Astrocyte (in vitro differentiated cells and primary cell): ENCODE measurements around the gene GPM6B. TPM values are rescaled to one million over a fixed set of nuclear protein-coding genes. Genes with fewer than 3 reads are reported as not detected.
"Not testable (repeated sequence)": the region's sequence is repeated elsewhere in the genome, so short reads cannot be mapped to it uniquely, and the experiment has no call there.

Experiments
- DNase-seq: peaks from one replicate; pipeline ENCODE4 v3.0.0-alpha.2; 2010; ENCODE audit warnings: low read depth
- FAIRE-seq: peaks from 2 replicates; lab custom pipeline; 2011; peaks lifted over from hg19 to GRCh38; lab: Jason Lieb, UNC
- H2AFZ ChIP-seq: 2 replicates; pipeline ENCODE4 v1.6.0; 2012; ENCODE audit warnings: low read depth, low read length, inconsistent platforms
- H3K27ac ChIP-seq: 2 replicates; pipeline ENCODE4 v1.5.1; 2011; ENCODE audit warnings: low read depth, low read length, inconsistent platforms
- H3K27me3 ChIP-seq: 2 replicates; pipeline ENCODE4 v1.6.0; 2011; ENCODE audit warnings: low read length, inconsistent platforms; ENCODE audit not compliant: insufficient read depth
- H3K36me3 ChIP-seq: 2 replicates; pipeline ENCODE4 v1.5.1; 2011; ENCODE audit warnings: low read length, inconsistent platforms; ENCODE audit not compliant: insufficient read depth
- H3K4me1 ChIP-seq: 2 replicates; pipeline ENCODE4 v1.5.1; 2011; ENCODE audit warnings: low read length, inconsistent platforms; ENCODE audit not compliant: insufficient read depth
- H3K4me2 ChIP-seq: 2 replicates; pipeline ENCODE4 v1.6.0; 2012; ENCODE audit warnings: low read length, inconsistent platforms
- H3K4me3 ChIP-seq: 2 replicates; pipeline ENCODE4 v1.5.1; 2011; ENCODE audit warnings: low read depth, mild to moderate bottlenecking, low read length, inconsistent platforms; ENCODE audit not compliant: insufficient read depth
- H3K79me2 ChIP-seq: 2 replicates; pipeline ENCODE4 v1.6.0; 2012; ENCODE audit warnings: mild to moderate bottlenecking, low read length, inconsistent platforms; ENCODE audit not compliant: insufficient read depth
- H3K9ac ChIP-seq: 2 replicates; pipeline ENCODE4 v1.6.0; 2012; ENCODE audit warnings: mild to moderate bottlenecking, low read length, inconsistent platforms
- H3K9me3 ChIP-seq: 2 replicates; pipeline ENCODE4 v1.5.1; 2012; ENCODE audit warnings: low read depth, mild to moderate bottlenecking, low read length, inconsistent platforms; ENCODE audit not compliant: insufficient read depth
- H4K20me1 ChIP-seq: 2 replicates; pipeline ENCODE4 v1.6.0; 2012; ENCODE audit warnings: low read length, inconsistent platforms; ENCODE audit not compliant: insufficient read depth
- H3K27ac Mint-ChIP-seq: one replicate; pipeline ENCODE4 v1.8.0; 2021; ENCODE audit warnings: mild to moderate bottlenecking, mixed read lengths; ENCODE audit not compliant: unreplicated experiment
- H3K27me3 Mint-ChIP-seq: one replicate; pipeline ENCODE4 v1.8.0; 2021; ENCODE audit warnings: low read depth, mixed read lengths; ENCODE audit not compliant: unreplicated experiment
- H3K36me3 Mint-ChIP-seq: one replicate; pipeline ENCODE4 v1.8.0; 2021; ENCODE audit warnings: low read depth, mixed read lengths; ENCODE audit not compliant: unreplicated experiment
- H3K4me1 Mint-ChIP-seq: one replicate; pipeline ENCODE4 v1.8.0; 2021; ENCODE audit warnings: low read depth, mixed read lengths; ENCODE audit not compliant: unreplicated experiment
- H3K4me3 Mint-ChIP-seq: one replicate; pipeline ENCODE4 v1.8.0; 2021; ENCODE audit warnings: mild to moderate bottlenecking, moderate library complexity, mixed read lengths; ENCODE audit not compliant: unreplicated experiment
- H3K9me3 Mint-ChIP-seq: one replicate; pipeline ENCODE4 v1.8.0; 2021; ENCODE audit warnings: mild to moderate bottlenecking, mixed read lengths; ENCODE audit not compliant: unreplicated experiment
- EZH2 ChIP-seq: IDR thresholded peaks from 2 replicates; pipeline ENCODE4 v1.6.1; 2012; ENCODE audit warnings: mild to moderate bottlenecking, low read length, inconsistent platforms; ENCODE audit not compliant: insufficient read depth
- total RNA-seq: library from RNA; stranded (reverse); gene quantifications from 2 replicates; pipeline ENCODE4 v1.2.1, GENCODE V29; 2021
- TF ChIP-seq, protein P1 (sequence below): IDR thresholded peaks from 2 replicates; pipeline ENCODE4 v1.5.1; 2011; ENCODE audit warnings: low read depth, mild to moderate bottlenecking, inconsistent platforms, low read length, moderate library complexity; ENCODE audit not compliant: insufficient read depth

The GPM6B gene
- total RNA-seq, 1 donor from 2014 or later: 21.5 TPM

DNA sequence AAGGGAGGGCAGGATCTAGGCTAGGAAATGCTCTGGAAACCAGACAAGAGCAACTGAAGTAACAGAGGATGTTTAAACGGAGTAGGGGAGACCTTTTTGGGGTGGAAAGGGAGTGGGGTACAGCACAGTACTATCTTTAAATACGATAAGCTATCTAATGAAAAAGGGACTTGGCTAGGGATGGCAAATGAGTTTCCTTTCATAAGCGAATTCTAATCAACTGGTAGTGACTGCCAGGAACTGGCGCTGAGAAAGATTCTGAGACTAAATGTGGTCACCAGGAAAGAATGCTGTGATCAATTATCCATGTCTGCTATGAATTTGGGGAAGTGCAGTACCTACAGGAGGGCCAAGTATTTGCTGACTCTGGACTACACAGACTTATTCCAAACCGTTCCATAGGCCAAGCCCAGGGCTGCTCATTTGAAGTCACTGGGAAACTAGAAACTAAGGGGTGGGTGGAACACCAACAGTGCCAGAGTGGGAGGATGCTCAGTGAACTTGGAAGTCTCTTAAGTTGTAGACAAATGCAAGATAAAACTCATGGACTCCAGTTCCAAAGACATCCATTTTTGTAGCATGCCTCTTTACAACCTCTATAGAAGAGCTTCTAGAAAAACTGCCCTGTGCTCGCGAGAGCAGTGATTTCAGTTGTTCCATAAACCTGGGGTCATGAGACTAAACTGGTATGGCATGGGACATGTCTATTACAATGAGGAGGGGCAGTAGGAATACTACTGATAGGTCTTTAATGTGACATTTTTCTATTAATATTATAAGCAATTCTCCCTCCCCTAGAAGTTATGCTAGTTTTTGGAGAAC, 84.4 kb downstream of the GPM6B start:
- H3K27me3 Mint-ChIP-seq: no peaks in the 10 kb centered on the region
- peaks cover 8% of the 10 kb centered on the region for H3K4me1 ChIP-seq
- FAIRE-seq (peak; percentile 56), DNase-seq (peak; percentile 81)
- TF ChIP-seq, protein P1, sequence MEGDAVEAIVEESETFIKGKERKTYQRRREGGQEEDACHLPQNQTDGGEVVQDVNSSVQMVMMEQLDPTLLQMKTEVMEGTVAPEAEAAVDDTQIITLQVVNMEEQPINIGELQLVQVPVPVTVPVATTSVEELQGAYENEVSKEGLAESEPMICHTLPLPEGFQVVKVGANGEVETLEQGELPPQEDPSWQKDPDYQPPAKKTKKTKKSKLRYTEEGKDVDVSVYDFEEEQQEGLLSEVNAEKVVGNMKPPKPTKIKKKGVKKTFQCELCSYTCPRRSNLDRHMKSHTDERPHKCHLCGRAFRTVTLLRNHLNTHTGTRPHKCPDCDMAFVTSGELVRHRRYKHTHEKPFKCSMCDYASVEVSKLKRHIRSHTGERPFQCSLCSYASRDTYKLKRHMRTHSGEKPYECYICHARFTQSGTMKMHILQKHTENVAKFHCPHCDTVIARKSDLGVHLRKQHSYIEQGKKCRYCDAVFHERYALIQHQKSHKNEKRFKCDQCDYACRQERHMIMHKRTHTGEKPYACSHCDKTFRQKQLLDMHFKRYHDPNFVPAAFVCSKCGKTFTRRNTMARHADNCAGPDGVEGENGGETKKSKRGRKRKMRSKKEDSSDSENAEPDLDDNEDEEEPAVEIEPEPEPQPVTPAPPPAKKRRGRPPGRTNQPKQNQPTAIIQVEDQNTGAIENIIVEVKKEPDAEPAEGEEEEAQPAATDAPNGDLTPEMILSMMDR: no peak
- TF ChIP-seq EZH2: no peak
- no peaks in the 10 kb centered on the region for H3K9me3 ChIP-seq
- H3K4me3 Mint-ChIP-seq: peak overlapping the region; percentile 92
- H3K36me3 Mint-ChIP-seq: peaks cover 10% of the 10 kb centered on the region
- H3K36me3 ChIP-seq: peaks cover 3% of the 10 kb centered on the region
- H3K4me1 Mint-ChIP-seq: peaks cover 24% of the 10 kb centered on the region
- H3K27ac Mint-ChIP-seq: peak overlapping the region; percentile 82
- H4K20me1 ChIP-seq: no peaks in the 10 kb centered on the region
- no peaks in the 10 kb centered on the region for H3K9me3 Mint-ChIP-seq
- no peaks in the 10 kb centered on the region for H3K27me3 ChIP-seq
- H3K4me2 ChIP-seq: peak overlapping the region; percentile 95
- peaks cover 56% of the 10 kb centered on the region for H3K79me2 ChIP-seq
- H3K9ac ChIP-seq: peak overlapping the region; percentile 27
- H3K4me3 ChIP-seq: no peak overlapping the region
- H2AFZ ChIP-seq: no peak overlapping the region
- H3K27ac ChIP-seq: peak overlapping the region; percentile 26

DNA sequence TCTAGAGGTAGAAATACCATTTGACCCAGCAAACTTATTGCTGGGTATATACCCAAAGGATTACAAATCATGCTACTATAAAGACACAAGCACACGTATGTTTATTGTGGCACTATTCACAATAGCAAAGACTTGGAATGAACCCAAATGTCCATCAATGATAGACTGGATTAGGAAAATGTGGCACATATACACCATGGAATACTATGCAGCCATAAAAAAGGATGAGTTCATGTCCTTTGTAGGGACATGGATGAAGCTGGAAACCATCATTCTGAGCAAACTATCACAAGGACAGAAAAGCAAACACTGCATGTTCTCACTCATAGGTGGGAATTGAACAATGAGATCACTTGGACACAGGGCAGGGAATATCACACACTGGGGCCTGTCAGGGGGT, 86.4 kb downstream of the GPM6B start:
- not testable (repeated sequence) for H3K4me1 ChIP-seq, H3K4me3 ChIP-seq, H3K27me3 Mint-ChIP-seq, H3K9me3 Mint-ChIP-seq, H3K27ac Mint-ChIP-seq, H3K9ac ChIP-seq, FAIRE-seq, H2AFZ ChIP-seq, H3K27ac ChIP-seq, H3K27me3 ChIP-seq, H3K9me3 ChIP-seq, H3K36me3 ChIP-seq, DNase-seq, H3K4me2 ChIP-seq, H3K4me3 Mint-ChIP-seq, H4K20me1 ChIP-seq
- Mint-ChIP-seq H3K36me3 (peaks cover 14% of the 10 kb centered on the region), H3K4me1 (peaks cover 15% of the 10 kb centered on the region)
- H3K79me2 ChIP-seq: peaks cover 54% of the 10 kb centered on the region

DNA sequence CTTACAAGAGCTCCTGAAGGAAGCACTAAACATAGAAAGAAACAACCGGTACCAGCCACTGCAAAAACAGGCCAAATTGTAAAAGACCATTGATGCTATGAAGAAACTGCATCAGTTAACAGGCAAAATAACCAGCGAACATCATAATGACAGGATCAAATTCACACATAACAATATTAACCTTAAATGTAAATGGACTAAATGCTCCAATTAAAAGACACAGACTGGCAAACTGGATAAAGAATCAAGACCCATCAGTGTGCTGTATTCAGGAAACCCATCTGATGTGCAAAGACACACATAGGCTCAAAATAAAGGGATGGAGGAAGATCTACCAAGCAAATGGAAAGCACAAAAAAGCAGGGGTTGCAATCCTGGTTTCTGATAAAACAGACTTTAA, 90.3 kb downstream of the GPM6B start:
- H3K9me3 ChIP-seq, H3K36me3 ChIP-seq, DNase-seq, H3K9me3 Mint-ChIP-seq, H3K4me3 ChIP-seq, H3K4me2 ChIP-seq, H3K27me3 Mint-ChIP-seq, H3K27ac ChIP-seq, H3K4me3 Mint-ChIP-seq, H3K4me1 ChIP-seq, H4K20me1 ChIP-seq, H3K9ac ChIP-seq, H3K27ac Mint-ChIP-seq, H2AFZ ChIP-seq, H3K4me1 Mint-ChIP-seq, FAIRE-seq, H3K27me3 ChIP-seq: not testable (repeated sequence)
- peaks cover 31% of the 10 kb centered on the region for H3K79me2 ChIP-seq
- peaks cover 10% of the 10 kb centered on the region for H3K36me3 Mint-ChIP-seq

DNA sequence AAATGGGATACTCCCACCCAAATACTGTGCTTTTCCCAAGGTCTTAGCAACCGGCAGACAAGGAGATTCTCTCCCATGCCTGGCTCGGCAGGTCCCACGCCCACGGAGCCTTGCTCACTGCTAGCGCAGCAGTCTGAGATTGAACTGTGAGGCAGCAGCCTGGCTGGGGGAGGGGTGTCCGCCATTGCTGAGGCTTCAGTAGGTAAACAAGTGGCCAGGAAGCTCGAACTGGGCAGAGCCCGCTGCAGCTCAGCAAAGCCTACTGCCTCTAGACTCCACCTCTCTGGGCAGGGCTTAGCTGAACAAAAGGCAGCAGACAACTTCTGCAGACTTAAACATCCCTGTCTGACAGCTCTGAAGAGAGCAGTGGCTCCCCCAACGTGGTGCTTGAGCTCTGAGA, 92.0 kb downstream of the GPM6B start:
- H3K9me3 Mint-ChIP-seq: not testable (repeated sequence)

More for the DNA sequence above, 92.0 kb downstream of the GPM6B start:
- not testable (repeated sequence) for DNase-seq, H3K4me3 ChIP-seq, H3K36me3 Mint-ChIP-seq, H3K4me1 ChIP-seq, H3K4me3 Mint-ChIP-seq, H3K27me3 ChIP-seq, H3K27ac ChIP-seq, H2AFZ ChIP-seq, H3K9ac ChIP-seq, FAIRE-seq, H3K27ac Mint-ChIP-seq, H3K9me3 ChIP-seq, H3K27me3 Mint-ChIP-seq, H3K36me3 ChIP-seq, H4K20me1 ChIP-seq, H3K4me2 ChIP-seq, H3K4me1 Mint-ChIP-seq
- peaks cover 39% of the 10 kb centered on the region for H3K79me2 ChIP-seq
